HepG2 (cell line): ENCODE data around the gene SPTBN5. TPM values are rescaled to one million over a fixed set of nuclear protein-coding genes. Genes with fewer than 3 reads are reported as not detected.
A peak's percentile ranks its signal among the peaks of the same experiment; 100 is the strongest.
"Not testable (repeated sequence)": the region's sequence is repeated elsewhere in the genome, so short reads cannot be mapped to it uniquely, and the experiment has no call there.

ENCODE experiments used
- ATAC-seq: fragments of 200-7000 bp; cut with Tn5 transposase; 3 replicates; pipeline ENCODE4 v1.9.1; 2020; ENCODE audit warnings: mild to moderate bottlenecking, moderate library complexity
- BruUV-seq: library from RNA; stranded (reverse); fragments of 400-500 nt; replicated peaks from 2 replicates; lab custom pipeline; 2021; lab: Mats Ljungman, UMichigan
- CTCF ChIA-PET: fragments of 300-600 bp; formaldehyde crosslinking; extraction: SDS; loops from one replicate; lab custom pipeline; 2021; ENCODE audit warnings: low total read pairs, inconsistent platforms, low intra/inter-chr PET ratio; lab: Yijun Ruan, JAX
- POLR2A ChIA-PET: fragments of 350-600 bp; sonication (Branson Sonifier 250); formaldehyde crosslinking; loops from one replicate; lab custom pipeline; 2020; ENCODE audit warnings: antibody characterized with exemption, inconsistent platforms; lab: Yijun Ruan, JAX
- DNase-seq: peaks from one replicate; pipeline ENCODE4 v3.0.0-alpha.2; 2015; ENCODE audit warnings: low spot score
- FAIRE-seq: peaks from 3 replicates; lab custom pipeline; 2011; peaks lifted over from hg19 to GRCh38; lab: Jason Lieb, UNC
- H2AFZ ChIP-seq: one replicate; pipeline ENCODE4 v1.6.1; 2011; ENCODE audit warnings: low read length, inconsistent platforms
- H3K27ac ChIP-seq: fragments of 300-600 bp; 3 replicates; pipeline ENCODE4 v1.8.0; 2011; ENCODE audit warnings: mixed run types, mild to moderate bottlenecking, mixed read lengths, low read length, inconsistent platforms; ENCODE audit not compliant: insufficient read depth; ENCODE audit errors: extremely low read length
- H3K27me3 ChIP-seq, 2 experiments: fragments of 200-600 bp in 1 of 2; 2 replicates in 1 of 2; 3 replicates in 1 of 2; pipeline versions ENCODE4 v1.6.0 to v1.8.0; 2011; ENCODE audit warnings: low read length in 2 of 2, mild to moderate bottlenecking in 2 of 2, moderate library complexity in 2 of 2, inconsistent platforms in 1 of 2; ENCODE audit not compliant: insufficient read depth in 2 of 2, control insufficient read depth in 1 of 2
- H3K36me3 ChIP-seq, 2 experiments: fragments of 200-600 bp in 1 of 2; replicated peaks in 1 of 2; 2 replicates in 1 of 2; 3 replicates in 1 of 2; pipeline versions ENCODE4 v1.5.1 to v1.8.0; 2011; ENCODE audit warnings: low read length in 2 of 2, inconsistent platforms in 1 of 2; ENCODE audit not compliant: insufficient read depth in 2 of 2, control insufficient read depth in 1 of 2
- H3K4me1 ChIP-seq: 2 replicates; pipeline ENCODE4 v1.5.1; 2012; ENCODE audit warnings: low read length, inconsistent platforms; ENCODE audit not compliant: insufficient read depth
- H3K4me2 ChIP-seq: 2 replicates; pipeline ENCODE4 v1.6.0; 2011; ENCODE audit warnings: low read depth, low read length, inconsistent platforms
- H3K4me3 ChIP-seq, 3 experiments: fragments of 200-600 bp in 1 of 3; sonication (generic), shearing (Covaris generic) in 1 of 3; replicated peaks in 1 of 3; 2 replicates each; pipeline ENCODE4 v1.5.1; 2011 to 2016; ENCODE audit warnings: low read length in 3 of 3, inconsistent platforms in 2 of 3, low read depth in 2 of 3, mild to moderate bottlenecking in 2 of 3, control low read depth in 1 of 3, mixed read lengths in 1 of 3; ENCODE audit not compliant: insufficient read depth in 1 of 3
- H3K79me2 ChIP-seq: one replicate; pipeline ENCODE4 v1.6.1; 2011; ENCODE audit warnings: low read length, inconsistent platforms; ENCODE audit not compliant: insufficient read depth
- H3K9ac ChIP-seq: 2 replicates; pipeline ENCODE4 v1.6.0; 2011; ENCODE audit warnings: mild to moderate bottlenecking, low read depth, low read length, inconsistent platforms; ENCODE audit not compliant: insufficient read depth
- H3K9me3 ChIP-seq: 2 replicates; pipeline ENCODE4 v1.5.1; 2012; ENCODE audit warnings: mild to moderate bottlenecking, low read length
- H4K20me1 ChIP-seq: 2 replicates; pipeline ENCODE4 v1.6.0; 2011; ENCODE audit warnings: inconsistent platforms, mild to moderate bottlenecking, low read length, moderate library complexity; ENCODE audit not compliant: insufficient read depth
- CEBPB ChIP-seq: IDR thresholded peaks from 2 replicates; pipeline ENCODE4 v1.6.1; 2011; ENCODE audit warnings: low read depth, low read length, improper control_type of control experiment, borderline replicate concordance
- RXRA ChIP-seq: sonication (generic); formaldehyde crosslinking; IDR thresholded peaks from 2 replicates; pipeline ENCODE4 v1.5.1; 2020; ENCODE audit warnings: missing genetic modification reagents
- SALL1 ChIP-seq: sonication (generic); formaldehyde crosslinking; IDR thresholded peaks from 2 replicates; pipeline ENCODE4 v1.8.0; 2022; ENCODE audit warnings: mild to moderate bottlenecking, missing genetic modification reagents
- ZNF121 ChIP-seq: sonication (generic); formaldehyde crosslinking; IDR thresholded peaks from 2 replicates; pipeline ENCODE4 v1.5.0; 2020; ENCODE audit warnings: mild to moderate bottlenecking, missing genetic modification reagents
- WGBS: methylation state at CpG from one replicate; pipeline ENCODE4 v1.1.6; 2017; ENCODE audit warnings: low lambda C conversion rate; 5-methylcytosine and 5-hydroxymethylcytosine counted together
- in situ Hi-C: cut with HindIII; loops from 2 replicates; pipeline ENCODE4 v1.10.0; 2017; ENCODE audit warnings: low pct_unique_long_range_greater_than_20kb; ENCODE audit not compliant: extremely low pct_ligation_motif_present
- intact Hi-C: fragments of 100-400 bp; cut with micrococcal nuclease; formaldehyde crosslinking; loops from one replicate; pipeline ENCODE4 v1.10.0; 2022; ENCODE audit not compliant: unreplicated experiment
- polyA plus RNA-seq, 8 experiments: library from polyadenylated mRNA; depleted of rRNA in 3 of 8; stranded (reverse) in 7 of 8; unstranded in 1 of 8; fragments of >200 nt; fragmentation: Illumina TruSeq in 4 of 8; extraction: Trizol in 4 of 8; gene quantifications; 2 replicates each; pipeline versions ENCODE4 v1.2.1 to v1.2.3, GENCODE V29; 2011 to 2016; ENCODE audit warnings: low read depth in 4 of 8, missing spikeins in 1 of 8, mixed read lengths in 1 of 8; ENCODE audit not compliant: insufficient read depth in 1 of 8
- total RNA-seq, 5 experiments: library from RNA; depleted of rRNA; stranded (reverse); fragments of >200 nt; fragmentation: Illumina TruSeq; extraction: Trizol; gene quantifications; 2 replicates each; pipeline ENCODE4 v1.2.3, GENCODE V29; 2016; ENCODE audit warnings: low read depth in 1 of 5

Gene SPTBN5
- total and polyA plus RNA-seq, 2 of the 13 experiments (the other 11 are each of a cell fraction or from before 2014, with no cell fraction given), result 0.01 to 0.07 TPM

GRCh38 chr15:41832875-41833274, 61.0 kb downstream of the SPTBN5 start (continued):
- TF ChIP-seq SALL1 (CRISPR knock-in tag), result no peak
- TF ChIP-seq, all 625 proteins: peak for 0

- peaks cover 18% of the 10 kb centered on the region for H3K4me1 ChIP-seq
- in situ Hi-C loops, result no loop called here
- no peaks in the 10 kb centered on the region; a peak in 1 of 5 replicates for H3K27me3 ChIP-seq
- no peak overlapping the region for H3K27ac ChIP-seq
- no peak overlapping the region for H2AFZ ChIP-seq
- H3K9ac ChIP-seq, result no peak overlapping the region
- WGBS, result 93% methylated on average over 3 of the region's 10 CpGs
- ATAC-seq (no peak), FAIRE-seq (no peak), DNase-seq (no peak)
- H4K20me1 ChIP-seq, result no peaks in the 10 kb centered on the region
- H3K79me2 ChIP-seq, result no peaks in the 10 kb centered on the region
- TF ChIP-seq ZNF121 (CRISPR knock-in tag) (0 out of 2 replicates have a peak, but pooled peaks have one; percentile 11), CEBPB (peak; percentile 73), RXRA (CRISPR knock-in tag) (no peak)
- no peak overlapping the region for H3K4me3 ChIP-seq
- H3K9me3 ChIP-seq, result no peaks in the 10 kb centered on the region
- no peak overlapping the region for H3K4me2 ChIP-seq
- ChIA-PET POLR2A (no interaction called here), CTCF (no interaction called here)
- intact Hi-C loops, result no loop called here
- no TSS peak for BruUV-seq
- peaks cover 1 to 5% of the 10 kb centered on the region in 2 experiments; a peak in 1 of 5 replicates for H3K36me3 ChIP-seq
Observed at GRCh38 chr15:41832208-41832607, 61.6 kb downstream of the SPTBN5 start.

- WGBS, result 92% methylated on average over 4 of the region's 4 CpGs
- CTCF ChIA-PET, FAIRE-seq, DNase-seq, H3K9me3 ChIP-seq, H3K27me3 ChIP-seq, H3K36me3 ChIP-seq, in situ Hi-C loops, H3K9ac ChIP-seq, H3K4me2 ChIP-seq, BruUV-seq, H3K4me3 ChIP-seq, H3K27ac ChIP-seq, H3K79me2 ChIP-seq, ATAC-seq, H4K20me1 ChIP-seq, intact Hi-C loops, H2AFZ ChIP-seq, POLR2A ChIA-PET: not testable (repeated sequence)
- peaks cover 18% of the 10 kb centered on the region for H3K4me1 ChIP-seq
Observed at GRCh38 chr15:41831291-41831690, 62.6 kb downstream of the SPTBN5 start.
